Activated CD8-positive, alpha-beta T cell treated with anti-CD3 and anti-CD28 coated beads for 36 hours (primary cell): ENCODE data around the gene TMEM233. TPM values are rescaled to one million over a fixed set of nuclear protein-coding genes. Genes with fewer than 3 reads are reported as not detected.

Experiments
- ATAC-seq: fragments of 200-7000 bp; cut with Tn5 transposase; one replicate; pipeline ENCODE4 v1.10.0; 2021; ENCODE audit warnings: mild to moderate bottlenecking, moderate library complexity
- CTCF ChIA-PET: fragments of 350-600 bp; sonication (Branson Sonifier 250); formaldehyde crosslinking; loops from one replicate; lab custom pipeline; 2021; ENCODE audit warnings: antibody characterized with exemption; lab: Charles Lee
- POLR2A ChIA-PET: fragments of 350-600 bp; sonication (Branson Sonifier 250); formaldehyde crosslinking; loops from one replicate; lab custom pipeline; 2021; ENCODE audit warnings: antibody characterized with exemption; lab: Charles Lee
- DNase-seq: peaks from one replicate; pipeline ENCODE4 v3.0.0-alpha.2; 2020
- H3K27ac Mint-ChIP-seq: one replicate; pipeline ENCODE4 v1.8.0; 2021; ENCODE audit warnings: mild to moderate bottlenecking, mixed read lengths
- H3K27me3 Mint-ChIP-seq: one replicate; pipeline ENCODE4 v1.8.0; 2021; ENCODE audit warnings: mixed read lengths
- H3K36me3 Mint-ChIP-seq: one replicate; pipeline ENCODE4 v1.8.0; 2021; ENCODE audit warnings: low read depth, mixed read lengths
- H3K4me1 Mint-ChIP-seq: one replicate; pipeline ENCODE4 v1.8.0; 2021; ENCODE audit warnings: low read depth, mixed read lengths
- H3K4me3 Mint-ChIP-seq: one replicate; pipeline ENCODE4 v1.8.0; 2021; ENCODE audit warnings: mild to moderate bottlenecking, moderate library complexity, mixed read lengths
- H3K9me3 Mint-ChIP-seq: one replicate; pipeline ENCODE4 v1.8.0; 2021; ENCODE audit warnings: mixed read lengths
- CTCF ChIP-seq: fragments of 200-600 bp; IDR thresholded peaks from one replicate; pipeline ENCODE4 v1.8.0; 2022; ENCODE audit warnings: antibody characterized with exemption, mild to moderate bottlenecking
- intact Hi-C: fragments of 100-400 bp; cut with micrococcal nuclease; formaldehyde crosslinking; loops from one replicate; pipeline ENCODE4 v1.10.0; 2022
- total RNA-seq, 2 experiments: library from RNA; stranded (reverse); gene quantifications; one replicate each; pipeline ENCODE4 v1.2.3, GENCODE V29; 2021

TMEM233 gene
- total RNA-seq, 2 experiments from 2014 or later, result not detected

GRCh38 chr12:119602734-119603094 lies 9.1 kb downstream of the TMEM233 start:
- TF ChIP-seq CTCF, result no peak
- Mint-ChIP-seq H3K27ac (no peak overlapping the region), H3K4me1 (no peaks in the 10 kb centered on the region)

DNA sequence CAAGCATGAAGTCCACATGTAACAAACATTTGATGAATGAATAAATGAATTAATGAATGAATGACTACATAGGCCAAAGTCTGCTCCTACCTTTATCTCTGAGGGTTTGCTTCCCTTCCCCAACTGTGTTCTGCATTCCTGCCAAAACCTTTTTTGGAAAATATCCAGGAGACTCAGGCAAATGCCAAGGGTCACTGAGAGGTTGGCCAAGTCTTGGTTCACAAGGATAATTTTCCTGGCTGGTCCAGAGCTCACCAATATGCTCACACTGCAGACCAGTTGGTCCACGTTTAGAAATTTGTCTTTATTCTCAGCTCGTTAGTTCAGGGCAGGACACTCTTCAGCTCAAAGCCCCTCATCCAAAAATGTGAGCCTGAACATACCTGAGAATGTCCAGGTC lies 10.2 kb downstream of the TMEM233 start:
- TF ChIP-seq CTCF, result no peak
- Mint-ChIP-seq H3K9me3 (no peaks in the 10 kb centered on the region), H3K27me3 (peaks cover 20% of the 10 kb centered on the region), H3K27ac (no peak overlapping the region), H3K4me3 (no peak overlapping the region), H3K36me3 (no peaks in the 10 kb centered on the region), H3K4me1 (no peaks in the 10 kb centered on the region)
- intact Hi-C loops, result no loop called here
- ATAC-seq (no peak), DNase-seq (no peak)
- POLR2A ChIA-PET, result no interaction called here
- CTCF ChIA-PET, result no interaction called here

More at GRCh38 chr12:119602734-119603094, 9.1 kb downstream of the TMEM233 start:
- H3K4me3 Mint-ChIP-seq, result no peak overlapping the region
- ChIA-PET CTCF (interaction anchor here (0.8 kb wide), 1 partner anchor 12 kb away, joined by 3 read pairs; no protein-coding TSS in a partner anchor), POLR2A (no interaction called here)
- no peaks in the 10 kb centered on the region for H3K9me3 Mint-ChIP-seq
- DNase-seq, result no peak
- no peak for ATAC-seq
- peaks cover 26% of the 10 kb centered on the region for H3K27me3 Mint-ChIP-seq
- no peaks in the 10 kb centered on the region for H3K36me3 Mint-ChIP-seq
- intact Hi-C loops, result no loop called here

- intact Hi-C loops, result no loop called here
- no peak for ATAC-seq
- no peak for DNase-seq
- H3K27ac Mint-ChIP-seq, result no peak overlapping the region
- H3K36me3 Mint-ChIP-seq, result no peaks in the 10 kb centered on the region
- H3K9me3 Mint-ChIP-seq, result peaks cover 6% of the 10 kb centered on the region
- POLR2A ChIA-PET, result no interaction called here
- H3K27me3 Mint-ChIP-seq, result peaks cover 26% of the 10 kb centered on the region
- no peak for TF ChIP-seq CTCF
- H3K4me3 Mint-ChIP-seq, result no peak overlapping the region
- CTCF ChIA-PET, result no interaction called here
- H3K4me1 Mint-ChIP-seq, result no peaks in the 10 kb centered on the region
Measured at GRCh38 chr12:119609358-119609757, 15.8 kb downstream of the TMEM233 start.

- ChIA-PET CTCF (no interaction called here), POLR2A (no interaction called here)
- no peak for DNase-seq
- Mint-ChIP-seq H3K27ac (no peak overlapping the region), H3K4me1 (no peaks in the 10 kb centered on the region), H3K27me3 (peaks cover 23% of the 10 kb centered on the region), H3K36me3 (no peaks in the 10 kb centered on the region), H3K4me3 (no peak overlapping the region), H3K9me3 (peaks cover 6% of the 10 kb centered on the region)
- no peak for ATAC-seq
- intact Hi-C loops, result no loop called here
- TF ChIP-seq CTCF, result no peak
Measured at GRCh38 chr12:119613319-119613936, 19.9 kb downstream of the TMEM233 start.

DNA sequence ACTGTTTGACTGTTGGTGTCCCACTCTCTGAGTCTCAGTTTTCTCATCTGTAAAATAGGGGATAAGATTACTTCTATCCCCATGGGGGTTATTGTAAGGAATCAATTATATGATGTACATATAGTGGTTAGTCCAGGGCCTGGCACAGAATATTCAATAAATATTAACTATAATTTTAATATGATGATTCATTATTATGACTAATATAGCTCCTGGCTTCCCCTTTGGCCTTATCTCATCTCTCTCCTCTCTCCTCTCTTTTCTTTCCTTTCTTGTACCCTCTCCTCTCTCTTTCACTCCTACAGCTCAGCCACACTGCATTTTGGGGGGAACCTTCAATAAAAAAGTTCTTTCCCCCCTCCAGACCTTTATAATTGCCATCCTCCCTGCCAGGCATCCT lies 21.1 kb downstream of the TMEM233 start:
- ChIA-PET POLR2A (no interaction called here), CTCF (interaction anchor here (0.7 kb wide), 1 partner anchor 12 kb away, joined by 3 read pairs; no protein-coding TSS in a partner anchor)
- Mint-ChIP-seq H3K4me1 (no peaks in the 10 kb centered on the region), H3K36me3 (no peaks in the 10 kb centered on the region), H3K27ac (no peak overlapping the region), H3K4me3 (no peak overlapping the region), H3K27me3 (peaks cover 26% of the 10 kb centered on the region), H3K9me3 (peaks cover 11% of the 10 kb centered on the region)
- intact Hi-C loops, result no loop called here
- DNase-seq, result no peak
- TF ChIP-seq CTCF, result no peak
- no peak for ATAC-seq
